ENCODE results near the gene PRKG2. TPM values are rescaled to one million over a fixed set of nuclear protein-coding genes. Genes with fewer than 3 reads are reported as not detected.

PRKG2 gene
- total RNA-seq, 1 donor, result 0.72 TPM

DNA sequence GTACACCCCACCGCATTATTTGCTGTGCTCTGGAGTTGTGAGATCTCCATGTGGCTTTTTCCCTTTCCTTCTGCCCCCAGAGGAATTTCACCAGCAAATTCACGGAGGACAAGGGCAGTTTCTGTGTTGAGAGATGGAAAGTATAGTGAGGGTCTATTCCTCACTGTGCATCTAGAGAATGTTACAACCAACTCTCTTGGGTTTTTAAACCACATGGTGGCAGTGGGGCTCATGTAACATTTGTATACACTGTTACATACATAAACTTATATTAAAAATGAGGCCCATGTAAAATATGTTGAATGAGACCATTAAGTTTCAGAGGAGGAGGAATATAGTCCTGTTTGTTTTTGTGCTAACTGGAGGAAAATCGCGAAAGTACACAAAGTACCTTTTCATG is 909 bp upstream of the PRKG2 start:
- no peaks in the 10 kb centered on the region for H3K79me2 ChIP-seq (ENCODE audit: insufficient read depth, low read length)
- no peaks in the 10 kb centered on the region for H3K9me3 ChIP-seq (ENCODE audit: low read depth, low read length)
- H3K4me2 ChIP-seq (ENCODE audit: insufficient read depth, low read length), result no peak overlapping the region
- no peak overlapping the region for H3K27ac ChIP-seq (ENCODE audit: low read depth, low read length)
- DNase-seq (ENCODE audit: insufficient read length, low spot score, missing footprints), result no peak
- no peak overlapping the region for H3K4me3 ChIP-seq (ENCODE audit: insufficient read depth, low read length)
- H3K4me1 ChIP-seq (ENCODE audit: insufficient read depth, low read length), result no peaks in the 10 kb centered on the region
- H3K27me3 ChIP-seq (ENCODE audit: insufficient read depth, low read length), result peaks cover 26% of the 10 kb centered on the region
- H2AFZ ChIP-seq (ENCODE audit: low read length), result no peak overlapping the region
- no peaks in the 10 kb centered on the region for H4K20me1 ChIP-seq (ENCODE audit: insufficient read depth, low read length)
- H3K36me3 ChIP-seq (ENCODE audit: insufficient read depth, low read length), result no peaks in the 10 kb centered on the region
- TF ChIP-seq CTCF (IDR thresholded peaks at IDR 0.05; ENCODE audit: extremely low read depth, low read depth, low read length), result no peak

DNA sequence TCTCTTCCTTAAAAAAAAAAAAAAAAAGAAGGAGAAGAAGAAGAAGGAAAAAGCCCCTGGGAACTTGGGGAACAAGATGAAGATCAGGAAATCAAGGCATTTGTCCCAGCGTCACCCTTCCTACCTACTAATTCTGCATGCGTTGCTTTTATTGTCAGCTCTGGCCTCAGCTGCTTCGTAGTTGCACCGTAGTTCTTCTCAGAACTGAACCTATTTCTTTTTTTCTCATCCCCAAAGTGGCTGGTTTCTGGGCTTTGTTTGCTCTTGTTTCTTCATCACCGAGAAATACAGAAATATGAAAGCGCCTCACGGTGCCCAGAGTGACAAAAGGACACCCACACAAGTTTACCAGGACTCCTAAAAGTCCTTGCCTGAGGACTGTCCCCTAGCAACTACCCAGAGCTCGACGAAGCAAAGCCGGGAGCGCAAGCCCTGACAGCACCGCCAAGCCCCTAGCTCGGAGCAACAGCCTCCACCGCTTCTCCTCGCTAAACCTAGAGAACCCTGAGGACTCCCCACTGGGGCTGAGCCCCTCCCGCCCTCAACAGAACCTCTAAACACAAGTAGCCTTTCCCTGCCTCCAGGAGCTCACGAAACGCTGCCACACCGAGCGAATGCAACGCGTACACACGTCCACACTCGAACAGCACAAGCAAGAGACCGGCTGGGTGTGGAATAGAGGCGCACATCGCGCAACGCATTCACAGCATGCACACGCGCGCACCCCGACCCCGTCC is 710 bp downstream of the PRKG2 start:
- TF ChIP-seq CTCF (IDR thresholded peaks at IDR 0.05; ENCODE audit: extremely low read depth, low read depth, low read length), result no peak
- Histone ChIP-seq H3K36me3 (ENCODE audit: insufficient read depth, low read length) (no peaks in the 10 kb centered on the region), H3K79me2 (ENCODE audit: insufficient read depth, low read length) (no peaks in the 10 kb centered on the region), H3K4me2 (ENCODE audit: insufficient read depth, low read length) (peak overlapping the region; percentile 64), H3K4me1 (ENCODE audit: insufficient read depth, low read length) (no peaks in the 10 kb centered on the region), H3K9me3 (ENCODE audit: low read depth, low read length) (no peaks in the 10 kb centered on the region), H2AFZ (ENCODE audit: low read length) (peak overlapping the region; percentile 62), H3K27me3 (ENCODE audit: insufficient read depth, low read length) (peaks cover 26% of the 10 kb centered on the region), H3K4me3 (ENCODE audit: insufficient read depth, low read length) (peak overlapping the region; percentile 62), H4K20me1 (ENCODE audit: insufficient read depth, low read length) (no peaks in the 10 kb centered on the region), H3K27ac (ENCODE audit: low read depth, low read length) (no peak overlapping the region)
- DNase-seq (ENCODE audit: insufficient read length, low spot score, missing footprints), result peak; percentile 60

GRCh38 chr4:81213671-81214070 is 1.4 kb downstream of the PRKG2 start:
- Histone ChIP-seq H4K20me1 (ENCODE audit: insufficient read depth, low read length) (no peaks in the 10 kb centered on the region), H3K4me2 (ENCODE audit: insufficient read depth, low read length) (no peak overlapping the region), H3K4me3 (ENCODE audit: insufficient read depth, low read length) (no peak overlapping the region), H3K79me2 (ENCODE audit: insufficient read depth, low read length) (no peaks in the 10 kb centered on the region), H3K27me3 (ENCODE audit: insufficient read depth, low read length) (peaks cover 26% of the 10 kb centered on the region), H3K27ac (ENCODE audit: low read depth, low read length) (no peak overlapping the region), H3K36me3 (ENCODE audit: insufficient read depth, low read length) (no peaks in the 10 kb centered on the region), H2AFZ (ENCODE audit: low read length) (no peak overlapping the region), H3K4me1 (ENCODE audit: insufficient read depth, low read length) (no peaks in the 10 kb centered on the region), H3K9me3 (ENCODE audit: low read depth, low read length) (no peaks in the 10 kb centered on the region)
- no peak for DNase-seq (ENCODE audit: insufficient read length, low spot score, missing footprints)
- TF ChIP-seq CTCF (IDR thresholded peaks at IDR 0.05; ENCODE audit: extremely low read depth, low read depth, low read length), result no peak

DNA sequence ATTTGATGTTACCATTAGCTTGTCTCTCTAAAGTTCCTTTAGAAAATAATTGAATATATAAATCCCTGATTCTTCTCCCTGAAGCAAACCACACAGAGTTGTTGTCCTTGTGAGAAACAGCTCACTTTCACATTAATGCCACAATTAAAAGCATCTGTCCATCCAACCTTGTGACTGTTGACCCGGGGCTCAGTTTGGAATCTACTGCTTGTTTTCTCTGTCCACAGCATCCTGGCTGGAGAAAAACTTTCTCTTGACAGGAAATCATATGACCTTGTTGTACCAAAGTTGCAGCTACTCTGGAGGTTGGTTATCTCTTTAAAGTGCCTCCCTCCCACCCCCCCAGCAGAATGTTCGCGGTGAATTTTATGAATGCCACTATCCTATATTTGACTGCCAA is 3.1 kb downstream of the PRKG2 start:
- no peaks in the 10 kb centered on the region for H4K20me1 ChIP-seq (ENCODE audit: insufficient read depth, low read length)
- no peak overlapping the region for H2AFZ ChIP-seq (ENCODE audit: low read length)
- no peak overlapping the region for H3K4me2 ChIP-seq (ENCODE audit: insufficient read depth, low read length)
- H3K9me3 ChIP-seq (ENCODE audit: low read depth, low read length), result no peaks in the 10 kb centered on the region
- no peaks in the 10 kb centered on the region for H3K79me2 ChIP-seq (ENCODE audit: insufficient read depth, low read length)
- H3K4me1 ChIP-seq (ENCODE audit: insufficient read depth, low read length), result no peaks in the 10 kb centered on the region
- TF ChIP-seq CTCF (IDR thresholded peaks at IDR 0.05; ENCODE audit: extremely low read depth, low read depth, low read length), result no peak
- no peaks in the 10 kb centered on the region for H3K36me3 ChIP-seq (ENCODE audit: insufficient read depth, low read length)
- no peak overlapping the region for H3K27ac ChIP-seq (ENCODE audit: low read depth, low read length)
- no peak overlapping the region for H3K4me3 ChIP-seq (ENCODE audit: insufficient read depth, low read length)
- H3K27me3 ChIP-seq (ENCODE audit: insufficient read depth, low read length), result peaks cover 26% of the 10 kb centered on the region
- no peak for DNase-seq (ENCODE audit: insufficient read length, low spot score, missing footprints)
